Hematopoietic multipotent progenitor cell treated with erythropoietin and hydrocortisone succinate and interleukin-3 and kit ligand, for 6 days (in vitro differentiated cells): ENCODE data around the gene BCL2L14.
"Not testable (repeated sequence)": the region's sequence is repeated elsewhere in the genome, so short reads cannot be mapped to it uniquely, and the experiment has no call there.

ENCODE experiments used
- DNase-seq: peaks from one replicate; pipeline ENCODE4 v3.0.0-alpha.2; 2015

BCL2L14 gene

DNA sequence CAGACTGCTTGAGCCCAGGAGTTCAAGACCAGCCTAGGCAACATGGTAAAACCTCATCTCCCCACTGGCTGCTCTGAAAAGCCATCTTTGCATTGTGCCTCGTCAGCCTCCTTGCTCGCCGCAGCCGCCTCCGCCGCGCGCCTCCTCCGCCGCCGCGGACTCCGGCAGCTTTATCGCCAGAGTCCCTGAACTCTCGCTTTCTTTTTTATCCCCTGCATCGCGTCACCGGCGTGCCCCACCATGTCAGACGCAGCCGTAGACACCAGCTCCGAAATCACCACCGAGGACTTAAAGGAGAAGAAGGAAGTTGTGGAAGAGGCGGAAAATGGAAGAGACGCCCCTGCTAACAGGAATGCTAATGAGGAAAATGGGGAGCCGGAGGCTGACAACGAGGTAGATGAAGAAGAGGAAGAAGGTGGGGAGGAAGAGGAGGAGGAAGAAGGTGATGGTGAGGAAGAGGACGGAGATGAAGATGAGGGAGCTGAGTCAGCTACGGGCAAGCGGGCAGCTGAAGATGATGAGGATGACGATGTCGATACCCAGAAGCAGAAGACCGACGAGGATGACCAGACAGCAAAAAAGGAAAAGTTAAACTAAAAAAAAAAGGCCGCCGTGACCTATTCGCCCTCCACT is 40.3 kb downstream of the BCL2L14 start:
- DNase-seq = not testable (repeated sequence)

GRCh38 chr12:12115514-12115913 is 44.8 kb downstream of the BCL2L14 start:
- no peak for DNase-seq

GRCh38 chr12:12116677-12117076 is 45.9 kb downstream of the BCL2L14 start:
- DNase-seq = no peak

- no peak for DNase-seq
Observed at GRCh38 chr12:12121061-12121460, 50.3 kb downstream of the BCL2L14 start.

GRCh38 chr12:12123036-12123604 is 52.4 kb downstream of the BCL2L14 start:
- DNase-seq = peak; percentile 10

DNA sequence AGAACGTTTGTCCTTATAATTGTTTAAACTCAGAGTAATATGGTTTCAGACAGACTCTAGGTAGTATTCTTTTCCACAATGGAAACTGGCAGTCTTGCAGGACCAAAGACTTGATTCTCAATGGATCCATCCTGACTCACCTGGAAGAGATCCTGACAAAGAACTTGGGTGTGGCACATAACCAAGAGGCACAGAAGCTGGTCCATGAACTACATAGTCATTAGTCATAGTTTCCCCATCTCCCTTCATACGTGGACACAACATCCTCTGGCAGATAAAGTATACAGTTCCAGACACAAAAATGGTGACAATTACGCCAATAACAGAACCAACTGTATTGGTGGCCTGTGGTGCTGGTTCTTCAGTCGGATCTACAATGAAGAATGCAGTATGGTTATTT is 55.8 kb downstream of the BCL2L14 start:
- no peak for DNase-seq

DNA sequence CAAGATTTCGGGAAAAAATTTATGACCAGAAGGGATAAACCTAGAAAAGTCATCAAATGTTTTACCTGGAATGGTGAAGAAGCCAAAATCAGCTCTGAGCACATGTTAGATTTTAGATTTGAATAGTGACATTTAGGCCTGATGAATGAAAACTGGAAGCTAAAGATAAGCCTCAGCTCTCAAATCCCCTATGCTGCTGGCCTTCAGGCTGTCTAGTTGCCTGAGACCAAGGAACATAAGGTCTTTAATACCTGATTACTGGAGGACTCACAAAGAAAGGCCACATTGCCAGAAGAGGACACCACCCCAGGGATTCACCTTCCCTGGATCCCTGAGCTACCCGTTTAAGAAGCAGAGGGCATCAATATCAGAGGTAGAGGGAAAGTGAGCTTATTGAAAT is 56.6 kb downstream of the BCL2L14 start:
- DNase-seq = no peak

DNA sequence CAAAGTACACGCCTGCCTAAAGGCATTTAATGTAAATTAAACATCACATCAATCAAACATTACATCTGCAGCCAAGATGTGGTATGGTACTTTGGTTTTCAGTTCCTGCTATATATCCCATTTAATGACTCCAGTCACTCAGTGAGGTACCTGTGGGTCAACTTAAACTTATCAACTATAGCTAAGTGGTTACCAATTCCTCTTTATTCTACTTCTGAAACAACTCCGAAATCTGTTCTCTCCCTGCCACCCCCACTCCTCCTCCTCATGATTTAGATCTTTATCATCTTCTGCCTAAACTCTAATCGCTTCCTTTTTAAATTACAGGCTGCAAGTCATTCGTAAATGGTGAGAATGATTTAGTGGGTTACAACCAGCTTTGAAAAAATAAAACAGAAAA is 57.9 kb downstream of the BCL2L14 start:
- no peak for DNase-seq

GRCh38 chr12:12133259-12133658 is 62.5 kb downstream of the BCL2L14 start:
- DNase-seq = no peak

DNA sequence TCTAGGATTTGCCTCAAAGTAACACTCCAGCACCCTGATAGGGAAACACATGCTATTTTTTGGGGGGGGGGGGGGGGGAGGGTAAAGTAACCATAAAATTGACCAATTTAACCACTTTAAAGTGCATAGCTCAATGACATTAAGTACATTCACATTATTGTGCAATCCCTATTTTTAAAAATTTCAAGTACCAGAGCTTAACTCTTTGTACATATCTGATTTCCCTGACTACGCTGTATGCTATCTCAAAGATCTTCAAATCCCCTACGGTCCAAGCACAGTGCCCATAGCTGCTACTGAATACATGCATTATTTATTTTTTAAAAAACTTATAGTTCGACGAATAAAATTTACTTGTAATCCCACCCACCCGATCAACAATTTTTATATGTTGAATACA is 63.0 kb downstream of the BCL2L14 start:
- no peak for DNase-seq

DNA sequence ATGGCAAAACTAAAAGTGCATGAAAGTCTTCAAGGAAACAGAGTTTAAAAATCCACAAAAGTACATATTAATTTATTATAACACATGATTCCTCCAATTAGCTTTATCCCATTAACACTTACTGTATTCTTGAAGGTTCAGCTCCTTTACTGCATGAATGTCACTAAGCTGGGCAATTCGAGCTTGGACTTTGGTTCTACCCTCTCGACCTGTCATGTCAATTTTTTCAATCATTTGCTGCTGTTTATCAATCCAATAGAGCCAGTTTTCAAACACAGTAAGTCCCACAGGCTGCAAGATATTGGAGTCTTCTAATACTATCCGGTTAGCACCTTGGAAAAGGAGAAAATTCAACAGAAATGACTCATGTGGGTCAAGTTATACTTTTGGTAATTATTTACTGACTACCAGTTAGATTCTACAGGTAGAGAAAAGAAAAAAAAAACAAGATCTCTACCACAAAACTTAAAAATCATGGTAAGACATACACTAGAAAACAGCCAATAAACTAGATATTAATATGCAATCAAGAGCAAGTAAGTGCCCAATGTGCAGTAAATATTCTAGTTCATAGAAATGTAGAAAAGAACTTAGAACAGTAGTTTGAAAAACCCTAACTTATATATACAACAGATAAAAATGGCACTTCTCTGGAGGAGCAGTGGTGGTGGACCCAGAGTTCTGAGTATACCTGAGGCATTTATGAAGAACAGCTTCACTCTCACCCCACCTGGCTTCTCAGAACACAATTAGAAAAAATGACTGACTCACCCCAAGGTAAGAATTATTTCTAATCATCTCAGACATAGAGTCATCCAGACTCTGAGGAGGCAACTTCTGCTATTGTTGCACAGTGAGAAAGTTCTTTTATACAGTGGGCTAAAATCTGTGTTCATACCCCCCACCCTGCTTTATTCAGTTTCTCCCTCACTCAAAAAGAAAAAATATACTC is 67.7 kb downstream of the BCL2L14 start:
- DNase-seq = no peak

GRCh38 chr12:12141000-12141399 is 70.3 kb downstream of the BCL2L14 start:
- DNase-seq = no peak

- not testable (repeated sequence) for DNase-seq
Observed at GRCh38 chr12:12144531-12144930, 73.8 kb downstream of the BCL2L14 start.

DNA sequence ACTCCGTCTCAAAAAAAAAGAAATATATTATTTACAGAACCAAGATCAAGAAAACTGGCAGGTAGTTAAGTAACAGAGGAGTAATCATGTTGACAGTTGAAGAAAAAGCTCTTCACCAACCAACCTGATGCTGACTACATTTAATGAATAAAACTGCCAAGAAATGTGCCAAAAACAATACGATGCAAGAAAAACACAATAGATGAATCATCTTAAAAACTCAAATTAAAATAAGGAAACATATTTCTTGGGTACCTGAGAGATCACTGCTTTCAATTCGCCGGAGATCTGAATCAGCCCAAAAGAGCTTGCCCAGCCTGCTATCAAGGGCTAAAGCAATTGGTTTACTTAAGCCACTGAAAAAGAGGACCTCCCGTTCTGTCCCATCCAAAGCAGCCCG is 76.4 kb downstream of the BCL2L14 start:
- no peak for DNase-seq
